IMR-90 (cell line): ENCODE measurements around the gene UBXN2A. TPM values are rescaled to one million over a fixed set of nuclear protein-coding genes. Genes with fewer than 3 reads are reported as not detected.

Source experiments
- ATAC-seq: fragments of 200-7000 bp; cut with Tn5 transposase; 2 replicates; pipeline ENCODE4 v1.9.1; 2020; ENCODE audit warnings: low read depth, mild to moderate bottlenecking, moderate library complexity
- BruUV-seq: library from RNA; stranded (reverse); fragments of 400-500 nt; replicated peaks from 2 replicates; lab custom pipeline; 2021; lab: Mats Ljungman, UMichigan
- CTCF ChIA-PET: fragments of 300-600 bp; formaldehyde crosslinking; extraction: SDS; loops from one replicate; lab custom pipeline; 2021; ENCODE audit warnings: antibody characterized with exemption; lab: Yijun Ruan, JAX
- POLR2A ChIA-PET: fragments of 300-600 bp; sonication (Branson Sonifier 250); formaldehyde crosslinking; loops from one replicate; lab custom pipeline; 2022; ENCODE audit warnings: antibody characterized with exemption; ENCODE audit not compliant: unreplicated experiment; lab: Charles Lee
- DNase-seq: peaks from one replicate; pipeline ENCODE4 v3.0.0; 2013
- H2AFZ ChIP-seq: replicated peaks from 2 replicates; pipeline ENCODE3; 2013; ENCODE audit warnings: low read length, mild to moderate bottlenecking; ENCODE audit not compliant: poor library complexity
- H2AK5ac ChIP-seq: 2 replicates; pipeline ENCODE4 v1.6.1; 2013; ENCODE audit warnings: low read depth, low read length, inconsistent platforms
- H2AK9ac ChIP-seq: replicated peaks from 2 replicates; pipeline ENCODE3; 2013; ENCODE audit warnings: mild to moderate bottlenecking, low read depth, low read length, moderate library complexity; ENCODE audit not compliant: poor library complexity
- H2BK120ac ChIP-seq: 2 replicates; pipeline ENCODE4 v1.6.1; 2013; ENCODE audit warnings: low read depth, low read length, inconsistent platforms
- H2BK15ac ChIP-seq: 3 replicates; pipeline ENCODE4 v1.6.1; 2013; ENCODE audit warnings: low read depth, low read length, inconsistent platforms
- H2BK20ac ChIP-seq: 2 replicates; pipeline ENCODE4 v1.6.1; 2013; ENCODE audit warnings: low read depth, mild to moderate bottlenecking, inconsistent platforms, low read length, moderate library complexity
- H2BK5ac ChIP-seq: 2 replicates; pipeline ENCODE4 v1.6.1; 2013; ENCODE audit warnings: mild to moderate bottlenecking, low read depth, low read length, inconsistent platforms; ENCODE audit not compliant: poor library complexity, severe bottlenecking
- H3K14ac ChIP-seq: replicated peaks from 2 replicates; pipeline ENCODE4 v1.6.1; 2013; ENCODE audit warnings: low read depth, low read length, inconsistent platforms
- H3K18ac ChIP-seq: 2 replicates; pipeline ENCODE4 v1.6.1; 2013; ENCODE audit warnings: low read depth, low read length, control low read depth
- H3K23ac ChIP-seq: 2 replicates; pipeline ENCODE4 v1.6.1; 2013; ENCODE audit warnings: low read depth, low read length, inconsistent platforms
- H3K27ac ChIP-seq: 2 replicates; pipeline ENCODE4 v1.5.1; 2013; ENCODE audit warnings: mild to moderate bottlenecking, control low read depth, low read length; ENCODE audit not compliant: insufficient read depth
- H3K27me3 ChIP-seq: 2 replicates; pipeline ENCODE4 v1.6.1; 2013; ENCODE audit warnings: low read length; ENCODE audit not compliant: control insufficient read depth, insufficient read depth
- H3K36me3 ChIP-seq: 2 replicates; pipeline ENCODE4 v1.6.1; 2013; ENCODE audit warnings: low read length, mixed read lengths; ENCODE audit not compliant: control insufficient read depth, insufficient read depth
- H3K4ac ChIP-seq: 2 replicates; pipeline ENCODE4 v1.6.1; 2013; ENCODE audit warnings: low read depth, low read length, inconsistent platforms
- H3K4me1 ChIP-seq: 2 replicates; pipeline ENCODE4 v1.6.1; 2013; ENCODE audit warnings: low read length, mixed read lengths; ENCODE audit not compliant: control insufficient read depth, insufficient read depth
- H3K4me2 ChIP-seq: 2 replicates; pipeline ENCODE4 v1.6.1; 2013; ENCODE audit warnings: low read depth, mild to moderate bottlenecking, control low read depth, low read length, moderate library complexity
- H3K4me3 ChIP-seq: 2 replicates; pipeline ENCODE4 v1.5.1; 2013; ENCODE audit warnings: low read depth, mild to moderate bottlenecking, control low read depth, low read length, moderate library complexity; ENCODE audit not compliant: insufficient read depth
- H3K56ac ChIP-seq: 2 replicates; pipeline ENCODE4 v1.6.1; 2013; ENCODE audit warnings: low read length, inconsistent platforms; ENCODE audit not compliant: insufficient read depth; ENCODE audit errors: extremely low read depth
- H3K79me1 ChIP-seq, 2 experiments: 2 replicates each; pipeline ENCODE4 v1.6.1; 2013; ENCODE audit warnings: low read length in 2 of 2, inconsistent platforms in 1 of 2, low read depth in 1 of 2
- H3K9ac ChIP-seq: 2 replicates; pipeline ENCODE4 v1.6.1; 2013; ENCODE audit warnings: low read depth, low read length, control low read depth
- H3K9me1 ChIP-seq: 2 replicates; pipeline ENCODE4 v1.6.1; 2013; ENCODE audit warnings: low read length, inconsistent platforms; ENCODE audit not compliant: insufficient read depth
- H3K9me3 ChIP-seq: 2 replicates; pipeline ENCODE4 v1.6.1; 2013; ENCODE audit warnings: low read length; ENCODE audit not compliant: control insufficient read depth, insufficient read depth
- H4K20me1 ChIP-seq: 2 replicates; pipeline ENCODE4 v1.6.1; 2013; ENCODE audit warnings: low read length, inconsistent platforms; ENCODE audit not compliant: insufficient read depth
- H4K5ac ChIP-seq: 2 replicates; pipeline ENCODE4 v1.6.1; 2013; ENCODE audit warnings: mild to moderate bottlenecking, low read depth, low read length, control low read depth
- H4K8ac ChIP-seq, 2 experiments: 2 replicates each; pipeline ENCODE4 v1.6.1; 2013; ENCODE audit warnings: low read depth in 2 of 2, low read length in 2 of 2, control low read depth in 1 of 2, inconsistent platforms in 1 of 2
- H4K91ac ChIP-seq: 2 replicates; pipeline ENCODE4 v1.6.1; 2013; ENCODE audit warnings: low read depth, low read length, inconsistent platforms; ENCODE audit not compliant: insufficient read depth
- BHLHE40 ChIP-seq: fragments of 150-350 bp; IDR thresholded peaks from 2 replicates; pipeline ENCODE4 v1.6.1; 2016; ENCODE audit warnings: mild to moderate bottlenecking, low read depth, low read length
- CEBPB ChIP-seq: IDR thresholded peaks from 2 replicates; pipeline ENCODE4 v1.6.1; 2012; ENCODE audit warnings: low read depth, low read length, improper control_type of control experiment
- WGBS, 2 experiments: methylation state at CpG; one replicate each; pipeline versions ENCODE4 v1.1.5 to v1.1.7; 2013; ENCODE audit warnings: missing lambda C conversion rate in 2 of 2; ENCODE audit not compliant: insufficient read length in 1 of 2; ENCODE audit errors: extremely low coverage in 2 of 2; 5-methylcytosine and 5-hydroxymethylcytosine counted together
- dilution Hi-C: fragments of 300-500 bp; cut with HindIII; formaldehyde crosslinking; loops from one replicate; pipeline ENCODE4 v1.14.3; 2018; ENCODE audit warnings: low sequenced_read_pairs; ENCODE audit not compliant: unreplicated experiment
- in situ Hi-C: fragments of 300-500 bp; cut with MboI; formaldehyde crosslinking; loops from 3 replicates; pipeline ENCODE4 v1.14.3; 2019; ENCODE audit warnings: low sequenced_read_pairs, inconsistent platforms, mixed read lengths
- intact Hi-C: fragments of 100-400 bp; cut with micrococcal nuclease; formaldehyde crosslinking; loops from 2 replicates; pipeline ENCODE4 v1.10.0; 2022
- polyA plus RNA-seq, 3 experiments: library from polyadenylated mRNA; depleted of rRNA; stranded (reverse); fragments of >200 nt; gene quantifications; 2 replicates each; pipeline ENCODE4 v1.2.3, GENCODE V29; 2012; ENCODE audit warnings: low replicate concordance in 1 of 3
- total RNA-seq: library from RNA; depleted of rRNA; stranded (reverse); fragments of >200 nt; gene quantifications from 2 replicates; pipeline ENCODE4 v1.2.3, GENCODE V29; 2012

UBXN2A gene
- total and polyA plus RNA-seq, 2 of the 4 experiments (the other 2 are of a cell fraction): 4.6 to 7.7 TPM

- in situ Hi-C loops: no loop called here
- H3K4ac ChIP-seq: no peak overlapping the region
- H3K79me1 ChIP-seq: peaks cover 15 to 51% of the 10 kb centered on the region in 2 experiments
- H4K5ac ChIP-seq: no peak overlapping the region
- H3K14ac ChIP-seq: no peak overlapping the region
- H2AK9ac ChIP-seq: no peak overlapping the region
- H2AK5ac ChIP-seq: no peak overlapping the region
- H3K9me1 ChIP-seq: no peaks in the 10 kb centered on the region; the same call in 1 of the 2 replicates
- no peak overlapping the region for H3K23ac ChIP-seq
- H3K36me3 ChIP-seq: no peaks in the 10 kb centered on the region
- no peak overlapping the region for H3K18ac ChIP-seq
- CTCF ChIA-PET: no interaction called here
- BruUV-seq: no TSS peak
- no peak overlapping the region for H3K56ac ChIP-seq
- DNase-seq (no peak), ATAC-seq (no peak)
- no peak overlapping the region for H2BK5ac ChIP-seq
- dilution Hi-C loops: no loop called here
- no peaks in the 10 kb centered on the region for H3K4me1 ChIP-seq
- H2BK20ac ChIP-seq: no peak overlapping the region
- H3K27me3 ChIP-seq: no peaks in the 10 kb centered on the region
- no peak overlapping the region for H3K27ac ChIP-seq
- no CpG with 5 or more reads among the region's 8 CpGs for WGBS, 2 experiments
- no peak overlapping the region for H4K91ac ChIP-seq
- intact Hi-C loops: no loop called here
- H3K4me3 ChIP-seq: no peak overlapping the region
- POLR2A ChIA-PET: no interaction called here
- H2BK120ac ChIP-seq: no peak overlapping the region
- peaks cover 24% of the 10 kb centered on the region for H4K20me1 ChIP-seq
- H2AFZ ChIP-seq: no peak overlapping the region
- no peak for TF ChIP-seq BHLHE40
- TF ChIP-seq CEBPB: no peak
- H3K4me2 ChIP-seq: no peak overlapping the region
- H3K9ac ChIP-seq: no peak overlapping the region
- H2BK15ac ChIP-seq: no peak overlapping the region
- H4K8ac ChIP-seq: no peak overlapping the region
- H3K9me3 ChIP-seq: no peaks in the 10 kb centered on the region
These were observed 21.3 kb upstream of the UBXN2A start for GRCh38 chr2:23918837-23919489.
